HepG2 (cell line): ENCODE results near the gene SEPHS2. TPM values are rescaled to one million over a fixed set of nuclear protein-coding genes. Genes with fewer than 3 reads are reported as not detected.

Experiments used
- AHR ChIP-seq: IDR thresholded peaks from 2 replicates; pipeline ENCODE4 v1.6.1; 2018; ENCODE audit warnings: missing genetic modification reagents, missing compliant biosample characterization
- CHCHD3 ChIP-seq: sonication (generic); formaldehyde crosslinking; IDR thresholded peaks from 2 replicates; pipeline ENCODE4 v1.8.0; 2022; ENCODE audit warnings: mild to moderate bottlenecking, missing genetic modification reagents, moderate library complexity
- DR1 ChIP-seq: sonication (generic); formaldehyde crosslinking; IDR thresholded peaks from 2 replicates; pipeline ENCODE4 v1.8.0; 2021; ENCODE audit warnings: mild to moderate bottlenecking, missing genetic modification reagents, inconsistent platforms
- DRAP1 ChIP-seq: IDR thresholded peaks from 2 replicates; pipeline ENCODE4 v1.6.1; 2016; ENCODE audit warnings: missing genetic modification reagents, missing compliant biosample characterization
- GMEB1 ChIP-seq: sonication (generic); formaldehyde crosslinking; IDR thresholded peaks from 2 replicates; pipeline ENCODE4 v1.5.1; 2020; ENCODE audit warnings: missing genetic modification reagents, mild to moderate bottlenecking, borderline replicate concordance
- RBM39 ChIP-seq: fragments of 200-400 bp; formaldehyde crosslinking; IDR thresholded peaks from one replicate; pipeline ENCODE4 v1.6.1; 2018; ENCODE audit warnings: antibody characterized with exemption, mild to moderate bottlenecking, low read depth, low read length; ENCODE audit not compliant: poor library complexity, severe bottlenecking
- ZFP82 ChIP-seq: sonication (generic); formaldehyde crosslinking; IDR thresholded peaks from 2 replicates; pipeline ENCODE4 v1.5.1; 2020; ENCODE audit warnings: mild to moderate bottlenecking, missing genetic modification reagents, borderline replicate concordance
- ZHX2 ChIP-seq, 2 experiments: sonication (generic) in 1 of 2; formaldehyde crosslinking in 1 of 2; IDR thresholded peaks; 2 replicates each; pipeline versions ENCODE4 v1.6.1 to v1.9.0; 2014 to 2022; ENCODE audit warnings: antibody characterized with exemption in 1 of 2, borderline replicate concordance in 1 of 2, inconsistent platforms in 1 of 2, low read depth in 1 of 2, missing genetic modification reagents in 1 of 2
- ZNF550 ChIP-seq: sonication (generic); formaldehyde crosslinking; IDR thresholded peaks from 2 replicates; pipeline ENCODE4 v1.4.0; 2020; ENCODE audit warnings: mild to moderate bottlenecking, missing genetic modification reagents, borderline replicate concordance
- ZNF629 ChIP-seq: sonication (generic); formaldehyde crosslinking; conservative IDR thresholded peaks from 2 replicates; pipeline ENCODE4 v1.5.0; 2020; ENCODE audit warnings: missing genetic modification reagents
- ZNF703 ChIP-seq: sonication (generic); formaldehyde crosslinking; IDR thresholded peaks from 2 replicates; pipeline ENCODE4 v1.5.1; 2020; ENCODE audit warnings: missing genetic modification reagents, mild to moderate bottlenecking, moderate library complexity, borderline replicate concordance
- ZNF782 ChIP-seq: sonication (generic); formaldehyde crosslinking; IDR thresholded peaks from 2 replicates; pipeline ENCODE4 v1.4.0; 2020; ENCODE audit warnings: missing genetic modification reagents, mild to moderate bottlenecking, borderline replicate concordance
- polyA plus RNA-seq, 8 experiments: library from polyadenylated mRNA; depleted of rRNA in 3 of 8; stranded (reverse) in 7 of 8; unstranded in 1 of 8; fragments of >200 nt; fragmentation: Illumina TruSeq in 4 of 8; extraction: Trizol in 4 of 8; gene quantifications; 2 replicates each; pipeline versions ENCODE4 v1.2.1 to v1.2.3, GENCODE V29; 2011 to 2016; ENCODE audit warnings: low read depth in 4 of 8, missing spikeins in 1 of 8, mixed read lengths in 1 of 8; ENCODE audit not compliant: insufficient read depth in 1 of 8
- total RNA-seq, 5 experiments: library from RNA; depleted of rRNA; stranded (reverse); fragments of >200 nt; fragmentation: Illumina TruSeq; extraction: Trizol; gene quantifications; 2 replicates each; pipeline ENCODE4 v1.2.3, GENCODE V29; 2016; ENCODE audit warnings: low read depth in 1 of 5
- TF ChIP-seq, protein P1 (sequence below): sonication (generic); formaldehyde crosslinking; IDR thresholded peaks from 2 replicates; pipeline ENCODE4 v1.4.0; 2020; ENCODE audit warnings: mild to moderate bottlenecking, missing genetic modification reagents
- TF ChIP-seq, protein P2 (sequence below): sonication (generic); formaldehyde crosslinking; IDR thresholded peaks from 2 replicates; pipeline ENCODE4 v1.5.1; 2020; ENCODE audit warnings: missing genetic modification reagents, mild to moderate bottlenecking, borderline replicate concordance
- TF ChIP-seq, protein P3 (sequence below): sonication (generic); formaldehyde crosslinking; IDR thresholded peaks from 2 replicates; pipeline ENCODE4 v1.4.0; 2020; ENCODE audit warnings: missing genetic modification reagents

Gene SEPHS2
- total and polyA plus RNA-seq, 2 of the 13 experiments (the other 11 are each of a cell fraction or from before 2014, with no cell fraction given) = 20.7 to 127 TPM

DNA sequence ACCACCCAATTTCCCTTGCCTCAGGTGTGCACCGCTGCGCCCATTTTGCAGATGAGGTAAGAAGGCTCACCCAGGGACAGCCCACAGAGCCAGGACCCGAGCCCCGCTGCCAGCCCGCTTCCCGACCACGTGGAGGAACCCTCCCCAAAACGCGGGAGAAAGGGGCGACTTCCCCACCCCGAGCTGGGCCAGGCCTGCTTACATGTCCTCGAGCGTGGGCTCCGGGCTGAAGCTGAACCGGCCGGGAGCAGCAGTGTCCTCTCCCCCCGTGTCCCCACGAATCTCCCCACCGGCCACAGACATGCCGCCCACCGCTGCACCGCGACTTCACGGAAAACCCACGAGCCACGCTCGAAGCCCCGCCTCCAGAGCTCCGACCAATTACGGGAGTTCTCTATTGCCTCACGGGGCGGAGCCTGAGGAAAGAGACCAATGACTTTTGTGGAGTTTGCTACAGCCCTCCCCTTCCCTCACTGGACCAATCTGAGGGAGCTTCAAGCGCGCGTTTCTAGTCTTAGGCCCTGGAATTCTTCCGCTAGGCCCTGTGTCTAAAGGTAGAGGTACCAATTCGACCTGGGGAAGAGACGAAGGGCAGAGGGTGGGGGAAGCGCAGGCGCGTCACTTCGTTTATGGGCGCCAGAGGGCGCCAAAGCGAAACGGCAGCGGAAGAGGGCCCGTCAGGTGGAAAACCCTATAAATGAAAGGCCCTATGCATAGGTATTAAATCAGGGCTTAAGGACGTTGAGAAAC lies 15.8 kb downstream of the SEPHS2 start, which contains the start of gene DCTPP1 (continued):
- TF ChIP-seq, protein P1, sequence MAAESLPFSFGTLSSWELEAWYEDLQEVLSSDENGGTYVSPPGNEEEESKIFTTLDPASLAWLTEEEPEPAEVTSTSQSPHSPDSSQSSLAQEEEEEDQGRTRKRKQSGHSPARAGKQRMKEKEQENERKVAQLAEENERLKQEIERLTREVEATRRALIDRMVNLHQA (CRISPR knock-in tag) = no peak
- TF ChIP-seq RBM39 = peak; percentile 24
- TF ChIP-seq ZNF782 (CRISPR knock-in tag) = peak; percentile 91
- peak; percentile 73; the same call in 1 of the 2 replicates for TF ChIP-seq ZNF703 (CRISPR knock-in tag)
- TF ChIP-seq AHR (CRISPR knock-in tag) = peak; percentile 50
- peak; percentile 84; the same call in 1 of the 2 replicates for TF ChIP-seq ZFP82 (CRISPR knock-in tag)
- peak; percentile 97 for TF ChIP-seq ZNF629 (CRISPR knock-in tag)
- TF ChIP-seq DR1 = peak; percentile 83
- TF ChIP-seq, protein P2, sequence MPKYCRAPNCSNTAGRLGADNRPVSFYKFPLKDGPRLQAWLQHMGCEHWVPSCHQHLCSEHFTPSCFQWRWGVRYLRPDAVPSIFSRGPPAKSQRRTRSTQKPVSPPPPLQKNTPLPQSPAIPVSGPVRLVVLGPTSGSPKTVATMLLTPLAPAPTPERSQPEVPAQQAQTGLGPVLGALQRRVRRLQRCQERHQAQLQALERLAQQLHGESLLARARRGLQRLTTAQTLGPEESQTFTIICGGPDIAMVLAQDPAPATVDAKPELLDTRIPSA (CRISPR knock-in tag) = peak; percentile 65
- TF ChIP-seq ZNF550 (CRISPR knock-in tag) = peak; percentile 98
- TF ChIP-seq, protein P3, sequence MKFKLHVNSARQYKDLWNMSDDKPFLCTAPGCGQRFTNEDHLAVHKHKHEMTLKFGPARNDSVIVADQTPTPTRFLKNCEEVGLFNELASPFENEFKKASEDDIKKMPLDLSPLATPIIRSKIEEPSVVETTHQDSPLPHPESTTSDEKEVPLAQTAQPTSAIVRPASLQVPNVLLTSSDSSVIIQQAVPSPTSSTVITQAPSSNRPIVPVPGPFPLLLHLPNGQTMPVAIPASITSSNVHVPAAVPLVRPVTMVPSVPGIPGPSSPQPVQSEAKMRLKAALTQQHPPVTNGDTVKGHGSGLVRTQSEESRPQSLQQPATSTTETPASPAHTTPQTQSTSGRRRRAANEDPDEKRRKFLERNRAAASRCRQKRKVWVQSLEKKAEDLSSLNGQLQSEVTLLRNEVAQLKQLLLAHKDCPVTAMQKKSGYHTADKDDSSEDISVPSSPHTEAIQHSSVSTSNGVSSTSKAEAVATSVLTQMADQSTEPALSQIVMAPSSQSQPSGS (CRISPR knock-in tag) = peak; percentile 81
- TF ChIP-seq CHCHD3 (CRISPR knock-in tag) = no peak; the same call in none of the 2 replicates
- peak; percentile 74; the same call in 1 of the 2 replicates for TF ChIP-seq GMEB1 (CRISPR knock-in tag)
- peak; percentile 63 for TF ChIP-seq ZHX2 (IDR thresholded peaks at IDR 0.05; ENCODE audit: low read depth)
- TF ChIP-seq ZHX2 (CRISPR knock-in tag; IDR thresholded peaks at IDR 0.05; ENCODE audit: borderline replicate concordance) = peak; percentile 62; the same call in 1 of the 2 replicates
- TF ChIP-seq DRAP1 = peak; percentile 92
